ENCODE results near the gene PCSK7. TPM values are rescaled to one million over a fixed set of nuclear protein-coding genes. Genes with fewer than 3 reads are reported as not detected.
A peak's percentile ranks its signal among the peaks of the same experiment; 100 is the strongest.

PCSK7 gene
- total RNA-seq, 2 donors from 2014 or later = 126 to 201 TPM

DNA sequence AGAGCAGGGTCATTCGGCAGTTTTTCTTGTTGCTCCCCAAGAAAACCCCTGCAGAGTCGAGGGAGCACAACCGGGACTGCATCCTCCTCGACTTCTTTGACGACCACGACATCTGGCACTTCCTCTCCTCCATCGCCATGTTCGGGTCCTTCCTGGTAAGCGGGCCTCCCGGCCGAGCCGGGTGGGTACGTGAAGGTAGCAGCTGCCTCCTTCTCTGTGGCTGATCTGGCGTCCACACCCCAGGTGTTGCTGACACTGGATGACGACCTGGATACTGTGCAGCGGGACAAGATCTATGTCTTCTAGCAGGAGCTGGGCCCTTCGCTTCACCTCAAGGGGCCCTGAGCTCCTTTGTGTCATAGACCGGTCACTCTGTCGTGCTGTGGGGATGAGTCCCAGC, 36.1 kb downstream of the PCSK7 start:
- DNase-seq (ENCODE audit: low spot score in 2 of 2) (no peak), ATAC-seq (no peak)
- Mint-ChIP-seq H3K27ac (no peak overlapping the region), H3K9me3 (no peaks in the 10 kb centered on the region), H3K36me3 (no peaks in the 10 kb centered on the region)

DNA sequence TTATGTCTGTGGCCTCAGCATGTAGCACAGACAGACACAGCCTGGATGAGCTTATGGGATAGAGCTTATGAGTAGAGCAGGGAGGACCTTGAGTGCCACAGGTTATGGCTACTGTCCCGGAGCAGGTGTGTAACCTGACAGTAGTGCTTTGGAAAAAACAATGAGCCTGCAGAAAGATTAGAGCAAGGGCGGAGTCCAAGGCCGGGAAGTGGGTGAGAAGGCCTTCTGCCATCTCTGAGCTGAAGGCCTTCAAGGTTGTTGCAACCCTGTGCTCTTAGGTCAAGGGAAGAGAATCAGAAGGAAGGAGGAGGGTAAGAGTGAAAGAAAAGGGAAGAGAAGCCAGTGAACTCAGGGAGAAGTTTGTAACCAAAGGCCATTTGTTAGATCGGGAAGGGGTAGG, 36.6 kb downstream of the PCSK7 start:
- Mint-ChIP-seq H3K36me3 (no peaks in the 10 kb centered on the region), H3K27ac (peak overlapping the region; percentile 10 to 58), H3K9me3 (no peaks in the 10 kb centered on the region)
- ATAC-seq = no peak
- no peak for DNase-seq (ENCODE audit: low spot score in 2 of 2)

DNA sequence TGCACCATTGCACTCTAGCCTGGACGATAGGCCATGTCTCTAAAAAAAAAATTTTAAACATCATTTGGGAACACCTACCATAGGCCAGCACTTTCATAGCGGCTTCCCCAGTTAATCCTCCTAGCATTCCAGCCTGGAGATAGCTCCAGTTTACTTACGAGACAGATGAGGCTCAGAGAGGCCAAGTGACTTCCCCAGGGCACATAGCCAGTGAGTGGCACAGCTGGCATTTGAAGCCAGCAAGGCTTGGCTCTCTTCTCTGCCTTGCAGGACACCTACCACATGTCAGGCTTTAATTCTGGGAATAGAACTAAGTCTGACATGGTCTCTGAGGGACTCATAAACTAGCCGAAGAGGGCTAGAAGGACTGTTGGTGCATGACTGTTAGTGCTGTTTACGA, 37.6 kb downstream of the PCSK7 start:
- Mint-ChIP-seq H3K36me3 (no peaks in the 10 kb centered on the region), H3K9me3 (no peaks in the 10 kb centered on the region), H3K27ac (no peak overlapping the region)
- ATAC-seq (no peak), DNase-seq (ENCODE audit: low spot score in 2 of 2) (no peak)

DNA sequence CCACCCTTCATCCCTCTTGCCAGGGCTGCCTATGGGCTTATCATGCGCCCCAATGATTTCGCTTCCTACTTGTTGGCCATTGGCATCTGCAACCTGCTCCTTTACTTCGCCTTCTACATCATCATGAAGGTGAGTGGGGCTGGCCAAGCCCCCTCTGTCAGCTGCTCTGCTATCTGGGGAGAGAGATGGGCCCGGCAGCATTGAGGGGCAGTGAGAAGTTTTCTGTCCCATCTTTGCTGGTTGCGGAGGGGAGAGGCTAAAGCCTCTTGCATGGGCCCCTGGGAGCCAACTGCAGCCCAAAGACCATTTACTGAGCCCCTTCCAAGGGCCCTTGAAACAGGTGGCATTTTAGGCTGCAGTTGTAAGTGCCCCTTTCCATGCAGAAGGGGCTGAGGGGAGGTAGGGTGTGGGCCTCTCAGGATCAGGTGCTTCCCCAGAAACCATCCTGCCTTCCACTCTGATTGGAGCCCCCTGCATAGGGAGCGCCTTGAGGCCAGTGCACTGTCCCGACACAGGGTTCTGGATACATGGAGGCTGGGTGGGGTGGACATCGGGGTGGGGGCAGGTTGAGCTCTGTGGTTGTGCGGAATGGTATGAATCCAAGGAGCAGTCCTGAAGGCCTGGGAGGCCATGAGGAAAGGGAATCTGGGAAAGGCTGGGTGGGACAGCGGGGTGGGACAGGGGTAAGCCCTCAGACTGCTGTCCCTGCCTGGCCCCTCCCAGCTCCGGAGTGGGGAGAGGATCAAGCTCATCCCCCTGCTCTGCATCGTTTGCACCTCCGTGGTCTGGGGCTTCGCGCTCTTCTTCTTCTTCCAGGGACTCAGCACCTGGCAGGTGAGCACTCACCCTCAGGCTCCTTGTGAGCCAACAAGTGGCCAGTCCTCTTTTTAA, 38.5 kb downstream of the PCSK7 start:
- H3K27ac Mint-ChIP-seq = peak overlapping the region; percentile 66 to 74
- no peak for ATAC-seq
- no peak for DNase-seq (ENCODE audit: low spot score in 2 of 2)
- H3K36me3 Mint-ChIP-seq = no peaks in the 10 kb centered on the region
- H3K9me3 Mint-ChIP-seq = no peaks in the 10 kb centered on the region

DNA sequence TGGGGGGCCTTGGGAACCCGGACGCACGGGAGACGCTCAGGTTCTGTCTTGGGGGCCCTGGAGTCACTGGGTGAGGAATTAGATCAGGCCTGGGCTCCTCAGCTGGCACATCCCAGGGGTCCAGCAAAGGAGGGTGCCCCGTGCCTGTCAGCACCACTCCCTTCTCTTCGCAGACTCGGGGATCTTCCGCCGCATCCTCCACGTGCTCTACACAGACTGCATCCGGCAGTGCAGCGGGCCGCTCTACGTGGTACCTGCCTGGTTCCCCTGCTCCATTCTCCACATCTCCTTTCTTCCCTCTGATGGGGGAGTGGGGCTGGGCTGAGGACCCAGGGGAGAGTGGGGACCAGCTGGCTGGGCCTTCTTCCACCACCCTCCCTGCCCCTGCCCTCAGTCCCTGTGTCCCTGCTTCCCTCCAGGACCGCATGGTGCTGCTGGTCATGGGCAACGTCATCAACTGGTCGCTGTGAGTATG, 39.4 kb downstream of the PCSK7 start:
- DNase-seq (ENCODE audit: low spot score in 2 of 2) (no peak), ATAC-seq (no peak)
- H3K36me3 Mint-ChIP-seq = no peaks in the 10 kb centered on the region
- H3K27ac Mint-ChIP-seq = peak overlapping the region; percentile 57 to 66
- H3K9me3 Mint-ChIP-seq = no peaks in the 10 kb centered on the region

DNA sequence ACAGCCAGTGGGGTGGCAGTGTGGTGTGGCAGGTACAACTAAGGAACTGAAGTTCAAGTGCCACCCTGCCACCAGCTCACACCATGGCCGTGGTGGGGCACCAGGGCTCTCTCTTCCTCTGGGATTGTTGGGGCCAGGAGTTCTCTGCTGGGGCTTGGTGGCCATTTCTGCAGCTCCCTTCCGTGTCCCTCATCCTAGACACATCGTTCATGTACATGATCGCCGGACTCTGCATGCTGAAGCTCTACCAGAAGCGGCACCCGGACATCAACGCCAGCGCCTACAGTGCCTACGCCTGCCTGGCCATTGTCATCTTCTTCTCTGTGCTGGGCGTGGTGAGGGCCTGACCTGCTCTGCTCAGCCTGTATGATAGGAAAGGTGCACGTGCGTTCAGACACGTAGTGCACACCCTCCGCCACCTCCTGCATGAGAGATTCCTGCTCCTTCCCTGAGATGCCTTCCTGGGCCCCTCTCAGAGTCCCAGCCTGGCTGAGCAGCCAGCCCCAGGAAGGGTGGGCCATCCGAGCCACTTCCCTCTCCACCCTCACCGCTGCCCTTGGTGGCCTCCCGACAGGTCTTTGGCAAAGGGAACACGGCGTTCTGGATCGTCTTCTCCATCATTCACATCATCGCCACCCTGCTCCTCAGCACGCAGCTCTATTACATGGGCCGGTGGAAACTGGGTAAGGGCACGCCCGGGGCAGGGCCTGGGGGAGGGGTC, 40.0 kb downstream of the PCSK7 start:
- no peaks in the 10 kb centered on the region for H3K9me3 Mint-ChIP-seq

DNA sequence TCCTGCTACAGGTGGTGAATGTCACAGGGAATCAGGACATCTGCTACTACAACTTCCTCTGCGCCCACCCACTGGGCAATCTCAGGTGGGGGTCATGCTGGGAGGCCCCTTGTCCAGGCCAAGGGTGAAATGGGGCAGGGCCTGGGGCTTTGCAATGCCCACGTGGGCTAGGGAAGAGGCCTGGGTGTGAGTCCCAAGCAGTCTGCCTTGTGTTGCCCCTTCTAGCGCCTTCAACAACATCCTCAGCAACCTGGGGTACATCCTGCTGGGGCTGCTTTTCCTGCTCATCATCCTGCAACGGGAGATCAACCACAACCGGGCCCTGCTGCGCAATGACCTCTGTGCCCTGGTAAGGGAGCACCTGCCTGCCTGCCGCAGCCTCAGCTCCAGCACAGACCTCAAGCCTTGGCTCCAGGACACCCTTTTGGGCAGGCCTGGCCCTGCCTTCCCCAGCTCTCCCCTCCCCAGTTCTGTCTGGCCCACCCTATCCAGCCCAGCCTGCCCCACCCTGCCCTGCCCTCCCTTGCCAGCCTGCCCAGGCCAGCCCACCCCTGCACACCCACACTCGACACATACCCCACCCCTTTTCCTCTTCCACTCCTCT, 41.8 kb downstream of the PCSK7 start:
- no peak overlapping the region for H3K27ac Mint-ChIP-seq
- no peaks in the 10 kb centered on the region for H3K36me3 Mint-ChIP-seq
- H3K9me3 Mint-ChIP-seq = no peaks in the 10 kb centered on the region
- no peak for ATAC-seq
- no peak for DNase-seq (ENCODE audit: low spot score in 2 of 2)

More for the DNA sequence above, 40.0 kb downstream of the PCSK7 start:
- ATAC-seq = no peak
- no peak for DNase-seq (ENCODE audit: low spot score in 2 of 2)
- no peaks in the 10 kb centered on the region for H3K36me3 Mint-ChIP-seq
- H3K27ac Mint-ChIP-seq = peak overlapping the region in 1 of 2 donors; percentile 57

DNA sequence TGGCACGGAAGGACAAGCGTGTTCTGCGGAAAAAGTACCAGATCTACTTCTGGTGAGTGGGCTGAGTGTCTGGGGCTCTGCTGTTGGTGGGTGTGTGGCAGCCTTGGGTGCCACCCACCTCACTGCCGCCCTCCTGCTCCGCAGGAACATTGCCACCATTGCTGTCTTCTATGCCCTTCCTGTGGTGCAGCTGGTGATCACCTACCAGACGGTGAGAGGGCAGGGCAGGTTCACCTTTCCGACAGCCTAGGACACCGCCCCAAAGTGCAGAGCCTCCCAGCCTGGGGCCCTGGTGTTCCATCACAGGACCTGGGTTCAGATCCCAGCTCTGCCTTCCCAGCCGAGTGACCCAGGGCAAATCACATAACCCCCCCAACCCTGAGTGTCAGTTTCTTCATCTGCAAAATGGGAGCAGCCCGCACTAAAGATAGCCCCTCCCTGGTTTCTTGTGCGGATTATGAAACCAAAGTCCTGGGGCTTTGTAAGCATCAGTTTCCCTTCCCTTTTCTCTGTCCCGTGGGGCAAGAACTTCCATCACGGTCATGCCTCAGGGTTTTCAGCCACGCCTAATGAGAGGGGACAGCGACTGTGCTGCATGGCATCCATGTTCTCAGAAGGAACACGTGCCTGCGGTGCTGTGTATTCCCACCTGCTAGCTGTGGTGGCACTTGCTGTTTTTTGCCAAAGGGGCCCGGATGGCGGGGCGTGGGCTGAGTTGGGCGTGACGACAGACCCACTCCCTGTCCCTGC, 42.5 kb downstream of the PCSK7 start:
- ATAC-seq = no peak
- Mint-ChIP-seq H3K9me3 (no peaks in the 10 kb centered on the region), H3K27ac (peak overlapping the region in 1 of 2 donors; percentile 45), H3K36me3 (no peaks in the 10 kb centered on the region)
- DNase-seq (ENCODE audit: low spot score in 2 of 2) = no peak

DNA sequence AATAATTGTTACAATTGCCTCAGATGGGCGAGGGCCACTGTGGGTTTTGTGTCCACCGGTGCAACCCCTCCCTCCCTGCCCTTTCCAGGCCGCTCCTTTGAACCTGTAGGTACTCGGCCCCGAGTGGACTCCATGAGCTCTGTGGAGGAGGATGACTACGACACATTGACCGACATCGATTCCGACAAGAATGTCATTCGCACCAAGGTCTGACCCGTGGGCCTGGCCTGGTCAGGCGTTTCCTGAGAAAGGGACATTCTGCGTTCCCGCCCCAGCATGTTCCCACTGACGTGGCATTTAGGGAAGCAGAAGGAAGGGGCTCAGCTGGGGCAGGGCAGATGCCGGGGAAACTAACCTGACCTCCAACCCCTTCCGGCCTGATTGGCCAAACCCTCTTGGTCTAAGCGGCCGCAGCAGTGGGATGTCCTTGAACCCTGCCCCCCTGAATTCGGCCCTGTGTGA, 43.2 kb downstream of the PCSK7 start:
- Mint-ChIP-seq H3K27ac (peak overlapping the region; percentile 9 to 45), H3K9me3 (no peaks in the 10 kb centered on the region), H3K36me3 (no peaks in the 10 kb centered on the region)
- ATAC-seq (no peak), DNase-seq (ENCODE audit: low spot score in 2 of 2) (no peak)

DNA sequence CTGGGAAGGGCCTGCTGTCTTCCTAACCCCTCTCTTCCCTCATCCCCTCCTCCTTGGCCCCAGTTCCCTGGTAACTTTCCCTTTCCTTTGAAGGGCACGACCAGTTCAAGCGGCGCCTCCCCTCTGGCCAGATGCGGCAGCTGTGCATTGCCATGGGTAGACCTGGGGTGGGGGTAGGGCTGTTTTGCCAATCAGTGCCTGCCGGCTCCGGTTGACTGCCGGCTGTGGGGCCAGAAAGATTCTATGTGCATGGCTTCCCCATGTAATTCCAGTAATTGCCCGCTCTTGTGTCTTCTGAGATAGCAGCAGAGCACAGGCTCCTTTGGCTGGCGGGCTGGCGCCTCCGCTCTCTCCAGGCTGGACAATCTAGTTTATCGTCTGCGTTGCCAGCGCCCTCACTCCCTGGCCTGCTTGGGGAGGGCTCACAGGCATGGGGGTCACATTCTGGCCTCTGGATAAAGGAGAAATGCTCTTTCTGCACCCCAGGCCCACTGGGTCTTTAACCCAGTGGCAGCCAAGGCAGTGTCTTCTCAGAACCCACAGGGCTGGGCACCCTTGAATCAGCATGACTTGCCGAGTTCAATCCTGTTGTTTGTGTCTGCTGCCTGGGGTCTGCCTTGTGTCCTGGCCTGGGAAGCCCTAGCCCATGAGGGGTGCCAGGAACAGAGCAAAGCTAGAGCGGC, 43.9 kb downstream of the PCSK7 start:
- DNase-seq (ENCODE audit: low spot score in 2 of 2) = no peak
- ATAC-seq = no peak
- no peaks in the 10 kb centered on the region for H3K9me3 Mint-ChIP-seq
- no peaks in the 10 kb centered on the region for H3K36me3 Mint-ChIP-seq
- peak overlapping the region in 1 of 2 donors; percentile 9 for H3K27ac Mint-ChIP-seq

DNA sequence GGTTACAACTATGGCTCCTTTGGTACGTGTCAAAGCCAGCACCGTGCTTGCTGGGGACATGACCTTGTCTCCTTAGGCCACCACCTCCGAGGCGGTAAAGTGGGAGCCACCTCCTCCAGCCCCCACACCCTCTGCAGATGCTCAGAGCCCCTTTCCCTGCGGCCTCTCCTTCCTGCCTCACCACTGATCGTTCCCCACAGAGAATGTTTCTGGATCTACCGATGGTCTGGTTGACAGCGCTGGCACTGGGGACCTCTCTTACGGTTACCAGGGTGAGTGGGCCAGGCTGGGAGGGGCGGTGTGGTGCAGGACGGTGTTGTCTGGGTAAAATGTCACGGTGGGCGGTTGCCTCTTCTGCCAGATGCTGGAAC, 44.5 kb downstream of the PCSK7 start:
- peak in 1 of 2 donors; percentile 18 for DNase-seq (ENCODE audit: low spot score in 2 of 2)
- no peak for ATAC-seq
- no peaks in the 10 kb centered on the region for H3K36me3 Mint-ChIP-seq
- peak overlapping the region in 1 of 2 donors; percentile 88 for H3K27ac Mint-ChIP-seq
- no peaks in the 10 kb centered on the region for H3K9me3 Mint-ChIP-seq

DNA sequence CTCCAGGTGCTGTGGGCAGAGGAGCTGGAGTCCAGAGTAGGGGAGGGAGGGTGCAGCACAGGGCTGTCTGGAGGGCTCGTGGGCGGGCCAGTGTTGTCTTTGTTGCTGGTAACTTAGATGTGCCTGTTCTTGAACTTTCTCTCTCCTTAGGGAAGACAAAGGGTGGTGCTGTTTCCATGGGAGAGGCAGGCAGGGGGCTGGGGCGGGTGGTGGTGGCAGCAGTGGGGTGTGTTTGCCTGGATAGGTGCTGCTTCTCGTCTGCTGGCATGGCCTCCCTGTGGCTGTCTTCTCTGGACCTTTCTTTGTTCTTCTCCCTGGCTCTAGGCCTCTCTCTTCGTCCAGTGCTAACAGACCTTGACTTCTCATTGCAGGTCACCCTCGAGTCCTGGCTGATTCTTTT, 44.9 kb downstream of the PCSK7 start:
- no peak for ATAC-seq

DNA sequence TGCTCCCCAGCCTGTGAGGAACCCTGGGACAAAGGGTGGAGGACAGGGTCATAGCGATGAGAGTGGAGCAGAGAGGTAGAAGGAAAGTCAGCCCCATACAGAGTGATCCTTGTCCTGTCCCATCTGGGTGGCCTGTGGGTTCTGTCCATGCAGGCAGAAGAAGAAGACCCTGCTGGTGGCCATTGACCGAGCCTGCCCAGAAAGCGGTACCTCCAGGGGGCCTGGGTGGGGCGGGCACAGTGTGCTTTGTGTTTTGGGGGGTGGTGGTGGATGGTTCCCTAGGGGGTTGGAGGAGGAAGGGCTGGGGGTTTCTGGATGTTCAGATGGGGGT, 45.5 kb downstream of the PCSK7 start:
- ATAC-seq (no peak), DNase-seq (ENCODE audit: low spot score in 2 of 2) (no peak)
- Mint-ChIP-seq H3K36me3 (no peaks in the 10 kb centered on the region), H3K27ac (peak overlapping the region in 1 of 2 donors; percentile 51), H3K9me3 (no peaks in the 10 kb centered on the region)

More for the DNA sequence above, 44.9 kb downstream of the PCSK7 start:
- Mint-ChIP-seq H3K27ac (peak overlapping the region in 1 of 2 donors; percentile 88), H3K36me3 (no peaks in the 10 kb centered on the region), H3K9me3 (no peaks in the 10 kb centered on the region)
- peak in 1 of 2 donors; percentile 6 for DNase-seq (ENCODE audit: low spot score in 2 of 2)

DNA sequence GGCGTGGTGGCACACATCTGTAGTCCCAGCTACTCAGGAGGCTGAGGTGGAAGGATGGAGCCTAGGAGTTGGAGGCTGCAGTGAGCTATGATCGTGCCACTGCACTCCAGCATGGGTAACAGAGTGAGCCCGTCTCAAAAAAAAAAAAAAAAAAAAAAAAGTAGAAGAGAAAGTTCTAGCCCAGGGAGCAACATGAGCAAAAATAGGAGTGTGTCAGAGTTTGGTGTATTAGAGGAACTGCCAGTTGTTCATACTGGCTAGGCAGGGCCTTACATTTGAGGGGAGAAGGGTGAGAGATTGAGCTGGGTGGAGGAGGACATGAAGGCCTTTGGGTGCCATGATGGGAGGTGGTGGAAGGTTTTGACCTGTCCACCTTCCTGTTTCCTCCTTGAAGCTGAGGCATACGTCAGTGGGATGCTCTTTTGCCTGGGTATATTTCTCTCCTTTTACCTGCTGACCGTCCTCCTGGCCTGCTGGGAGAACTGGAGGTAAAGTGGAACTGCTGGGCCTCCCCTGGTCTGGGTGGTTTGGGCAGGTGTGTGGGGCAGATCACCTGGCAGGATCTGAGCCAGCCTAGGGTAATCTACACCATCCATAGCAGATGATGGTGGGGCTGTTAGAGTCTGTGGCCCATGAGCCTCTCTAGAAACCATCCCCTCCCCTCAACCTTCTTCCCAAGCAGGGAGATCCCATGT, 46.0 kb downstream of the PCSK7 start:
- no peak for ATAC-seq
- no peaks in the 10 kb centered on the region for H3K36me3 Mint-ChIP-seq
- H3K9me3 Mint-ChIP-seq = no peaks in the 10 kb centered on the region
- H3K27ac Mint-ChIP-seq = peak overlapping the region; percentile 7 to 51
- peak in 1 of 2 donors; percentile 16 for DNase-seq (ENCODE audit: low spot score in 2 of 2)

DNA sequence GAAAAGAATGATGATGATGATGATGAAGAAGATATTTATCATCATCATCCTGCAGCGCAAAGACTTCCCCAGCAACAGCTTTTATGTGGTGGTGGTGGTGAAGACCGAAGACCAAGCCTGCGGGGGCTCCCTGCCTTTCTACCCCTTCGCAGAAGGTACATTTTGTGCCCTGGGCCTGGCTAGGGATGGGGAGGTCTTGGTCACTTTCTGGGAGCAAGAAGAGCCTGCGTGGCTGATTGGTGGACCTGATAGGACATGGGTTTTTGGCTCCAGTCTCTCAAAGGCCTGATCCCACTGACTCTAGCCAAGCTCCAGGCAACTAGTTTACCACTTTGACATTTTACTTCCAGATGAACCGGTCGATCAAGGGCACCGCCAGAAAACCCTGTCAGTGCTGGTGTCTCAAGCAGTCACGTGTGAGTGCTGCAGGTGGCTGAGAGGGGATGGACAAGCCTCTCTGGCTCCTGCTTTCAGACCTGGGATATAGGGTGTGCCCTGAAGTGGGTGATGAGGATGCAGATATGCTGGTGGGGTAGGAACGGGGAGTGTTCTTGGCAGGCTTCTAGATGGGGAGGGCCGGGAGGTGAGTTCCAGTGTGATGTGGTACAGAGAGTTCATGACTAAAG, 48.0 kb downstream of the PCSK7 start:
- Mint-ChIP-seq H3K9me3 (no peaks in the 10 kb centered on the region), H3K36me3 (peaks cover 6 to 7% of the 10 kb centered on the region in 2 donors), H3K27ac (no peak overlapping the region)
- DNase-seq (ENCODE audit: low spot score in 2 of 2) = no peak
- no peak for ATAC-seq

All from activated naive CD4-positive, alpha-beta T cell treated with anti-CD3 and anti-CD28 coated beads, Interleukin-2, amount 50 U/mL, for 72 hours (primary cell).